Measurements from ENCODE around the gene DUSP28.

The DUSP28 gene

GRCh38 chr2:240566203-240567136 is 6.3 kb downstream of the DUSP28 start:
- peak; percentile 92 for DNase-seq (ENCODE audit: low spot score)

GRCh38 chr2:240567137-240567871 is 7.1 kb downstream of the DUSP28 start:
- DNase-seq (ENCODE audit: low spot score), result no peak
- in situ Hi-C loops (cut with MboI; ENCODE audit: low sequenced_read_pairs, unreplicated experiment), result no loop called here
- TF ChIP-seq CTCF (IDR thresholded peaks at IDR 0.05; ENCODE audit: borderline replicate concordance, control extremely low read depth, extremely low read depth, insufficient read depth, missing control alignments), result no peak

More at GRCh38 chr2:240566203-240567136, 6.3 kb downstream of the DUSP28 start:
- TF ChIP-seq CTCF (IDR thresholded peaks at IDR 0.05; ENCODE audit: borderline replicate concordance, control extremely low read depth, extremely low read depth, insufficient read depth, missing control alignments), result peak; percentile 71
- in situ Hi-C loops (cut with MboI; ENCODE audit: low sequenced_read_pairs, unreplicated experiment), result no loop called here

- in situ Hi-C loops (cut with MboI; ENCODE audit: low sequenced_read_pairs, unreplicated experiment), result no loop called here
- DNase-seq (ENCODE audit: low spot score), result peak; percentile 77
Measured at GRCh38 chr2:240567872-240568677, 7.9 kb downstream of the DUSP28 start, which contains the start of gene RNPEPL1. TSS of gene RNPEPL1 (plus strand) at chr2:240568484. CDS start at chr2:240568587, 103 bp downstream.

GRCh38 chr2:240568678-240569522 is 8.7 kb downstream of the DUSP28 start:
- DNase-seq (ENCODE audit: low spot score), result peak; percentile 72
- in situ Hi-C loops (cut with MboI; ENCODE audit: low sequenced_read_pairs, unreplicated experiment), result no loop called here

More at GRCh38 chr2:240567872-240568677, 7.9 kb downstream of the DUSP28 start, which contains the start of gene RNPEPL1:
- TF ChIP-seq CTCF (IDR thresholded peaks at IDR 0.05; ENCODE audit: borderline replicate concordance, control extremely low read depth, extremely low read depth, insufficient read depth, missing control alignments), result no peak

GRCh38 chr2:240569523-240569997 is 9.4 kb downstream of the DUSP28 start:
- no peak for TF ChIP-seq CTCF (IDR thresholded peaks at IDR 0.05; ENCODE audit: borderline replicate concordance, control extremely low read depth, extremely low read depth, insufficient read depth, missing control alignments)
- DNase-seq (ENCODE audit: low spot score), result no peak
- in situ Hi-C loops (cut with MboI; ENCODE audit: low sequenced_read_pairs, unreplicated experiment), result no loop called here

More at GRCh38 chr2:240568678-240569522, 8.7 kb downstream of the DUSP28 start:
- TF ChIP-seq CTCF (IDR thresholded peaks at IDR 0.05; ENCODE audit: borderline replicate concordance, control extremely low read depth, extremely low read depth, insufficient read depth, missing control alignments), result no peak
